ENCODE data around the gene ALK.

The ALK gene

DNA sequence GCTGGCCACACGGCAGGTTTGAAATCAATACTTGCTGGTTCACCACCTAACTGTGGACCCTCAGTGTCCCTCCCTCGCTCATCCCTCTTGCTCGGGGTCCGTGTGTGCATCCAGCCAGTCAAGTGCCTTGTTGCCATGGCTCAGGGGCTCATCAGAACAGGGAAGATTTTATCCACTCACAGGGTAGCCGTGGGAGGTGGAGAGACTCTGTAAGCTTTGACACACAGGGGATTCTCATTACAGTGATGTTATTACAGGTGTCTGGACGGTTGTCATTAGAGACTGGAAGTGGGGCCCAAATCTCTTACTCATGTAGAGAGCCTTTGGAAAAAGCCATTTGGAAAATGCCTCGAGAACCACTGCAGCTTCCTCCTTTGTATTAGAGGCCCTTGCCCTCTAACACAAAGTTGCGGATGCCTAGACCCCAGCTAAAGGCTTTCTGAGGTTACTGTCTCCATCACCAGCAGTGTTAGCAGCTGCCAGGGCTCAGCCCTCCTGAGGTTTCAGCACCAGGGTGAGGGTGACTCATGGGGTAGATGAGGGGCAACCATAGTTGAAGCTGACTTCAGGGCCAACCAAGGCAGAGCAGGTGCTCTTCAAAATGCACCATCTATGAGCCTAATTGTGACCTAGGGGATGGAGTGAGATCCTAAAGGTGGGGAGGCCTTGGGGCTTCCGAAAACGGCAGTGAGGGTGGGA lies 610.6 kb downstream of the ALK start:
- Histone ChIP-seq H3K4me3 (ENCODE audit: low read depth in 1 of 2, low read length in 1 of 2) (no peak overlapping the region), H3K9me3 (no peaks in the 10 kb centered on the region), H3K27me3 (peaks cover 30% of the 10 kb centered on the region), H3K27ac (no peak overlapping the region), H3K4me1 (ENCODE audit: control insufficient read depth in 1 of 2, insufficient read depth in 1 of 2, low read depth in 1 of 2, low read length in 1 of 2) (peaks cover 5 to 19% of the 10 kb centered on the region in 2 experiments), H3K36me3 (no peaks in the 10 kb centered on the region)
- no peak for TF ChIP-seq CTCF (IDR thresholded peaks at IDR 0.05)

DNA sequence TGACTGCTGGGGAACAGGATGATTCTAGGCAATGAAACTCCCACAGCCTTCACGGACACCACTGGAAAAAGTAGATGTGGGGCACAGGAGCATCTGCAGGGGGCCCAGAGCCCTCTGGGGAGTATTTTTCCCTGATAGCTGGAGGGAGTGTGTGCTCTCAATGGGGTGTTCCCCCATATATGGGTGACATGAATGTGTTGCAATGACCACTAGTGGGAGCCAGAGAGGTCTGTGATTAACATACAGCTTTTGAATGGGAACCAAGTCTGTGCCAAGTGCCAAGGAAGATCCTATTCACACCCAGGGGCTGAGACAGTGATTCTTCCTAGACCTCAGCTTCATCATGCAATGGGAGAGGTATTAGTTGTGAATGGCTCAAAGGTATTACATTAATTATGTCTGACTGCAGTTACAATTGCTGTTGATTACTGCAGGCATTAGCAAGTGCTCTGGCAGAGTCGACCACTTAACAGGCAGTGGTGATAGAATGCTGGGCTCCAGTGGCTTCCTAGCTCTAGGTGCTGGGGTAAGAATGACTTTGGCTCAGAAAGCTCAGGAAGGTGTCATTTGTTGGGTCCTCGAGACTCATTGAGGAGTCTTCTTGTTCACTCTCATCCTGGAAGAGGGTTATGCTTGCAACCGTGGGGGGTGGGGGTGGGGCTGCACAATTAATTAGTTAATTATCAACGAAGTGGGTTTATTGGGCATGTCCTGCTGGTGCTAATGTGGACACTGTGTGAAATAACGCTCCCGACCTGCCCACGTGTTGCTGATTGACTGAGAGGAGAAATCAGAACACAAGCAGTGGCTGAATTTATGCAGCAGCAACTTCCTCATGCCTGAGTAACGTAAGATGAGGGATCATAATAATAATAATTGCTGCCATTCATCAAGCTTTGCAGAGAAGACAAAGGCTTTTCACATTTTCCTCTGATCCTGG lies 612.0 kb downstream of the ALK start:
- H3K9me3 ChIP-seq = no peaks in the 10 kb centered on the region
- H3K4me1 ChIP-seq (ENCODE audit: control insufficient read depth in 1 of 2, insufficient read depth in 1 of 2, low read depth in 1 of 2, low read length in 1 of 2) = peaks cover 0 to 9% of the 10 kb centered on the region in 2 experiments
- no peak overlapping the region for H3K4me3 ChIP-seq (ENCODE audit: low read depth in 1 of 2, low read length in 1 of 2)
- no peaks in the 10 kb centered on the region for H3K36me3 ChIP-seq
- H3K27ac ChIP-seq = no peak overlapping the region
- no peak for TF ChIP-seq CTCF (IDR thresholded peaks at IDR 0.05)
- H3K27me3 ChIP-seq = peaks cover 16% of the 10 kb centered on the region

- no peak for TF ChIP-seq CTCF (IDR thresholded peaks at IDR 0.05)
- Histone ChIP-seq H3K36me3 (no peaks in the 10 kb centered on the region), H3K4me1 (ENCODE audit: control insufficient read depth in 1 of 2, insufficient read depth in 1 of 2, low read depth in 1 of 2, low read length in 1 of 2) (peaks cover 0 to 8% of the 10 kb centered on the region in 2 experiments), H3K27me3 (peaks cover 11% of the 10 kb centered on the region), H3K27ac (no peak overlapping the region), H3K9me3 (no peaks in the 10 kb centered on the region), H3K4me3 (ENCODE audit: low read depth in 1 of 2, low read length in 1 of 2) (no peak overlapping the region)
Measured at GRCh38 chr2:29308366-29308765, 613.0 kb downstream of the ALK start.

- H3K27ac ChIP-seq = no peak overlapping the region
- H3K36me3 ChIP-seq = no peaks in the 10 kb centered on the region
- no peaks in the 10 kb centered on the region for H3K4me1 ChIP-seq (ENCODE audit: control insufficient read depth in 1 of 2, insufficient read depth in 1 of 2, low read depth in 1 of 2, low read length in 1 of 2)
- H3K27me3 ChIP-seq = peaks cover 11% of the 10 kb centered on the region
- no peak overlapping the region for H3K4me3 ChIP-seq (ENCODE audit: low read depth in 1 of 2, low read length in 1 of 2)
- no peaks in the 10 kb centered on the region for H3K9me3 ChIP-seq
- no peak for TF ChIP-seq CTCF (IDR thresholded peaks at IDR 0.05)
Measured at GRCh38 chr2:29307519-29307918, 613.9 kb downstream of the ALK start.

DNA sequence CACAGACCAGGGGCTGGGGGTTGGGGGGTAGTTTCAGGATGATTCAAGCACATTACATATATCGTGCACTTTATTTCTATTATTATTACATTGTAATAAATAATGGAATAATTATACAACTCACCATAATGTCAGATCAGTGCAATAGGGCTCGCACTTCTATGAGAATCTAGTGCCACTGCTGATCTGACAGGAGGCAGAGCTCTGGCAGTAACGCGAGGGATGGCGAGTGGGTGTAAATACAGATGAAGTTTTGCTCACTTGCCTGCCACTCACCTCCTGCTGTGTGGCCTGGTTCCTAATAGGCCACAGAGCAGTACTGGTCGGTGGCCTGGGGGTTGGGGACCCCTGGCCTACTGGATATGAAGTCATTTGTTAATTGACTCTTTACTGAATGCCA lies 615.6 kb downstream of the ALK start:
- no peaks in the 10 kb centered on the region for H3K4me1 ChIP-seq (ENCODE audit: control insufficient read depth in 1 of 2, insufficient read depth in 1 of 2, low read depth in 1 of 2, low read length in 1 of 2)
- H3K27ac ChIP-seq = no peak overlapping the region
- no peaks in the 10 kb centered on the region for H3K36me3 ChIP-seq
- no peaks in the 10 kb centered on the region for H3K9me3 ChIP-seq
- no peak overlapping the region for H3K4me3 ChIP-seq (ENCODE audit: low read depth in 1 of 2, low read length in 1 of 2)
- no peak for TF ChIP-seq CTCF (IDR thresholded peaks at IDR 0.05)
- peaks cover 12% of the 10 kb centered on the region for H3K27me3 ChIP-seq
